NCI-H2107 treated with DMSO at 0.1 percent for 48 hours (cell line): ENCODE data around the gene GJA3.

ENCODE experiments used
- DNase-seq: peaks from one replicate; lab custom pipeline; 2025; ENCODE audit not compliant: unreplicated experiment; lab: John Stamatoyannopoulos, UW

GJA3 gene

GRCh38 chr13:20151612-20152011 is 9.2 kb downstream of the GJA3 start:
- DNase-seq, result no peak

- DNase-seq, result no peak
These were observed 9.8 kb downstream of the GJA3 start for GRCh38 chr13:20151016-20151415.

GRCh38 chr13:20150561-20150960 is 10.3 kb downstream of the GJA3 start:
- no peak for DNase-seq

- DNase-seq, result no peak
These were observed 11.1 kb downstream of the GJA3 start for GRCh38 chr13:20149762-20150161.

- no peak for DNase-seq
These were observed 12.2 kb downstream of the GJA3 start for GRCh38 chr13:20148501-20149183.

- DNase-seq, result no peak
These were observed 14.5 kb downstream of the GJA3 start for GRCh38 chr13:20146381-20146780.

- no peak for DNase-seq
These were observed 15.3 kb downstream of the GJA3 start for GRCh38 chr13:20145521-20145920.

- no peak for DNase-seq
These were observed 16.6 kb downstream of the GJA3 start for GRCh38 chr13:20144141-20144850.

- DNase-seq, result no peak
These were observed 17.8 kb downstream of the GJA3 start for GRCh38 chr13:20142927-20143480.

- DNase-seq, result no peak
These were observed 18.6 kb downstream of the GJA3 start for GRCh38 chr13:20142023-20142926.

GRCh38 chr13:20141238-20142022 is 19.4 kb downstream of the GJA3 start:
- no peak for DNase-seq

GRCh38 chr13:20140487-20140886 is 20.4 kb downstream of the GJA3 start:
- DNase-seq, result no peak

GRCh38 chr13:20137875-20138274 is 23.0 kb downstream of the GJA3 start:
- no peak for DNase-seq

- DNase-seq, result no peak
These were observed 23.8 kb downstream of the GJA3 start for GRCh38 chr13:20136781-20137703.

GRCh38 chr13:20134732-20135131 is 26.1 kb downstream of the GJA3 start:
- DNase-seq, result no peak

- DNase-seq, result no peak
These were observed 28.7 kb downstream of the GJA3 start for GRCh38 chr13:20132052-20132634.

GRCh38 chr13:20131057-20131832 is 29.6 kb downstream of the GJA3 start:
- DNase-seq, result no peak

- no peak for DNase-seq
These were observed 30.2 kb downstream of the GJA3 start for GRCh38 chr13:20130652-20131051.
